Measurements from ENCODE around the gene ADORA2B.

ADORA2B gene

DNA sequence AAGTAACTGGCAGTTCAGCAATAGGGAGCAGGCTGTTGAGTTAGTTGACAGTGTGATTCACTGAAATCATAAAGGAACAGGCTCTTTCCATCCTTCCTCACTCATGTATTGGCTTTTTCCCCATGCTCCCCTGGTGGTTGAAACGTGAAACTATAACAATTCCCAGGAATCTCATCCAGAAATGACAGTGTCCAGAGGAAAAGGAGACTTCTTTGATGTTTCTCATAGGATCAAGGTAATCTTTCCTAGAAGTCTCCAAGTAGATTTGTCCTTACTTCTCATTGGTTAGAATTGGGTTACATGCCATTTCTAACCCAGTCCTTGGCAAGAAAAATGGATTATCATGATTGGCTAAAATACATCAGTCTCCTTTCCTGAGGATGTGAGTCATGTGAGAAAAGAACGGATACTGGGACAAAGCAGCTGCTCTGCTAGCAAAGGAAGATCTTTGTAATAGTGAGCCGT, 69.0 kb downstream of the ADORA2B start:
- peaks cover 2% of the 10 kb centered on the region; the same call in 1 of the 2 replicates for H3K4me1 ChIP-seq (ENCODE audit: control insufficient read depth, insufficient read depth, low read length)
- TF ChIP-seq MZF1 (tag by site-specific recombination; IDR thresholded peaks at IDR 0.05; ENCODE audit: borderline replicate concordance), result no peak
- TF ChIP-seq ZNF707 (tag by site-specific recombination; IDR thresholded peaks at IDR 0.05), result no peak
- TF ChIP-seq ZNF514 (tag by site-specific recombination; IDR thresholded peaks at IDR 0.05), result no peak
- TF ChIP-seq ZNF155 (tag by site-specific recombination; IDR thresholded peaks at IDR 0.05), result no peak
- no peak for TF ChIP-seq MEIS1 (CRISPR knock-in tag; IDR thresholded peaks at IDR 0.05; ENCODE audit: borderline replicate concordance)
- TF ChIP-seq ZNF112 (tag by site-specific recombination; IDR thresholded peaks at IDR 0.05), result no peak
- TF ChIP-seq, protein P1, sequence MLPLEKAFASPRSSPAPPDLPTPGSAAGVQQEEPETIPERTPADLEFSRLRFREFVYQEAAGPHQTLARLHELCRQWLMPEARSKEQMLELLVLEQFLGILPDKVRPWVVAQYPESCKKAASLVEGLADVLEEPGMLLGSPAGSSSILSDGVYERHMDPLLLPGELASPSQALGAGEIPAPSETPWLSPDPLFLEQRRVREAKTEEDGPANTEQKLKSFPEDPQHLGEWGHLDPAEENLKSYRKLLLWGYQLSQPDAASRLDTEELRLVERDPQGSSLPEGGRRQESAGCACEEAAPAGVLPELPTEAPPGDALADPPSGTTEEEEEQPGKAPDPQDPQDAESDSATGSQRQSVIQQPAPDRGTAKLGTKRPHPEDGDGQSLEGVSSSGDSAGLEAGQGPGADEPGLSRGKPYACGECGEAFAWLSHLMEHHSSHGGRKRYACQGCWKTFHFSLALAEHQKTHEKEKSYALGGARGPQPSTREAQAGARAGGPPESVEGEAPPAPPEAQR (tag by site-specific recombination; IDR thresholded peaks at IDR 0.05), result no peak
- no peak for TF ChIP-seq ZBTB20 (tag by site-specific recombination; IDR thresholded peaks at IDR 0.05)
- no peak for TF ChIP-seq SP2 (tag by site-specific recombination; IDR thresholded peaks at IDR 0.05)
- TF ChIP-seq ZNF214 (tag by site-specific recombination; IDR thresholded peaks at IDR 0.05; ENCODE audit: borderline replicate concordance), result no peak
- TF ChIP-seq, protein P2, sequence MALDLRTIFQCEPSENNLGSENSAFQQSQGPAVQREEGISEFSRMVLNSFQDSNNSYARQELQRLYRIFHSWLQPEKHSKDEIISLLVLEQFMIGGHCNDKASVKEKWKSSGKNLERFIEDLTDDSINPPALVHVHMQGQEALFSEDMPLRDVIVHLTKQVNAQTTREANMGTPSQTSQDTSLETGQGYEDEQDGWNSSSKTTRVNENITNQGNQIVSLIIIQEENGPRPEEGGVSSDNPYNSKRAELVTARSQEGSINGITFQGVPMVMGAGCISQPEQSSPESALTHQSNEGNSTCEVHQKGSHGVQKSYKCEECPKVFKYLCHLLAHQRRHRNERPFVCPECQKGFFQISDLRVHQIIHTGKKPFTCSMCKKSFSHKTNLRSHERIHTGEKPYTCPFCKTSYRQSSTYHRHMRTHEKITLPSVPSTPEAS (tag by site-specific recombination; IDR thresholded peaks at IDR 0.05), result no peak
- no peak for TF ChIP-seq GLI4 (tag by site-specific recombination; IDR thresholded peaks at IDR 0.05)
- no peak for TF ChIP-seq ZNF423 (tag by site-specific recombination; IDR thresholded peaks at IDR 0.05)
- no peak for TF ChIP-seq ZNF660 (tag by site-specific recombination; IDR thresholded peaks at IDR 0.05)
- TF ChIP-seq OSR2 (tag by site-specific recombination; IDR thresholded peaks at IDR 0.05), result no peak
- TF ChIP-seq, protein P3, sequence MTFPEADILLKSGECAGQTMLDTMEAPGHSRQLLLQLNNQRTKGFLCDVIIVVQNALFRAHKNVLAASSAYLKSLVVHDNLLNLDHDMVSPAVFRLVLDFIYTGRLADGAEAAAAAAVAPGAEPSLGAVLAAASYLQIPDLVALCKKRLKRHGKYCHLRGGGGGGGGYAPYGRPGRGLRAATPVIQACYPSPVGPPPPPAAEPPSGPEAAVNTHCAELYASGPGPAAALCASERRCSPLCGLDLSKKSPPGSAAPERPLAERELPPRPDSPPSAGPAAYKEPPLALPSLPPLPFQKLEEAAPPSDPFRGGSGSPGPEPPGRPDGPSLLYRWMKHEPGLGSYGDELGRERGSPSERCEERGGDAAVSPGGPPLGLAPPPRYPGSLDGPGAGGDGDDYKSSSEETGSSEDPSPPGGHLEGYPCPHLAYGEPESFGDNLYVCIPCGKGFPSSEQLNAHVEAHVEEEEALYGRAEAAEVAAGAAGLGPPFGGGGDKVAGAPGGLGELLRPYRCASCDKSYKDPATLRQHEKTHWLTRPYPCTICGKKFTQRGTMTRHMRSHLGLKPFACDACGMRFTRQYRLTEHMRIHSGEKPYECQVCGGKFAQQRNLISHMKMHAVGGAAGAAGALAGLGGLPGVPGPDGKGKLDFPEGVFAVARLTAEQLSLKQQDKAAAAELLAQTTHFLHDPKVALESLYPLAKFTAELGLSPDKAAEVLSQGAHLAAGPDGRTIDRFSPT (tag by site-specific recombination; IDR thresholded peaks at IDR 0.05), result no peak
- no peak for TF ChIP-seq ZNF561 (tag by site-specific recombination; IDR thresholded peaks at IDR 0.05; ENCODE audit: borderline replicate concordance)
- TF ChIP-seq ZNF843 (tag by site-specific recombination; IDR thresholded peaks at IDR 0.05), result no peak
- no peak for TF ChIP-seq SETDB1 (IDR thresholded peaks at IDR 0.05; ENCODE audit: insufficient read length, low read length)
- TF ChIP-seq ZNF221 (tag by site-specific recombination; IDR thresholded peaks at IDR 0.05; ENCODE audit: borderline replicate concordance), result no peak

DNA sequence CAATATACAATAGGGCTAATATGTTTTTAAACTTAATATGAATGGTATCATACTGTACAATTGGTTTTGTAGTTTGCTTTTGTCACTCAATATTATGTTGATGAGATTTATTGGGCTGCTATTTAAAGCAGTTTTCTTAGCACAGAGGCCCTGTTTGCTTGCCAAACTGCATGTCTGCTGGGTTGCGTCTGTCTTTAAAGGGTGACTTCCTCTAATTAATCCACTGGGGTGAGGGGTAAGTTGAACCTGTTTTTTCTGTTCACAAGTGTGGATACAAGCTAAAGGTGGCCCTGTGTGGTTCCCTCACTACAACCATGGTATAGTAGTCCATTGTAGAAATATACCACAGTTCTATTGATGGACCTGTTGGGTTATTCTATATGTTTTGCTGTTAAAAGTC, 74.4 kb downstream of the ADORA2B start:
- peaks cover 74 to 94% of the 10 kb centered on the region in 2 experiments for H3K36me3 ChIP-seq (ENCODE audit: control insufficient read depth in 2 of 2, insufficient read depth in 1 of 2, low read length in 2 of 2)
- CTCF ChIA-PET, result no interaction called here
- POLR2A ChIA-PET, result no interaction called here
- TF ChIP-seq ZEB2 (tag by site-specific recombination; IDR thresholded peaks at IDR 0.05) (no peak), ZNF354C (tag by site-specific recombination; IDR thresholded peaks at IDR 0.05; ENCODE audit: borderline replicate concordance, low read depth) (no peak), ZNF571 (tag by site-specific recombination; IDR thresholded peaks at IDR 0.05) (no peak), ZNF701 (tag by site-specific recombination; IDR thresholded peaks at IDR 0.05) (no peak), ZNF292 (tag by site-specific recombination; IDR thresholded peaks at IDR 0.05; ENCODE audit: borderline replicate concordance, low read depth) (no peak)
- TF ChIP-seq, protein P4, sequence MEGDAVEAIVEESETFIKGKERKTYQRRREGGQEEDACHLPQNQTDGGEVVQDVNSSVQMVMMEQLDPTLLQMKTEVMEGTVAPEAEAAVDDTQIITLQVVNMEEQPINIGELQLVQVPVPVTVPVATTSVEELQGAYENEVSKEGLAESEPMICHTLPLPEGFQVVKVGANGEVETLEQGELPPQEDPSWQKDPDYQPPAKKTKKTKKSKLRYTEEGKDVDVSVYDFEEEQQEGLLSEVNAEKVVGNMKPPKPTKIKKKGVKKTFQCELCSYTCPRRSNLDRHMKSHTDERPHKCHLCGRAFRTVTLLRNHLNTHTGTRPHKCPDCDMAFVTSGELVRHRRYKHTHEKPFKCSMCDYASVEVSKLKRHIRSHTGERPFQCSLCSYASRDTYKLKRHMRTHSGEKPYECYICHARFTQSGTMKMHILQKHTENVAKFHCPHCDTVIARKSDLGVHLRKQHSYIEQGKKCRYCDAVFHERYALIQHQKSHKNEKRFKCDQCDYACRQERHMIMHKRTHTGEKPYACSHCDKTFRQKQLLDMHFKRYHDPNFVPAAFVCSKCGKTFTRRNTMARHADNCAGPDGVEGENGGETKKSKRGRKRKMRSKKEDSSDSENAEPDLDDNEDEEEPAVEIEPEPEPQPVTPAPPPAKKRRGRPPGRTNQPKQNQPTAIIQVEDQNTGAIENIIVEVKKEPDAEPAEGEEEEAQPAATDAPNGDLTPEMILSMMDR (tag by site-specific recombination; IDR thresholded peaks at IDR 0.05), result no peak
- TF ChIP-seq, protein P2 (tag by site-specific recombination; IDR thresholded peaks at IDR 0.05), result no peak
- TF ChIP-seq, protein P5, sequence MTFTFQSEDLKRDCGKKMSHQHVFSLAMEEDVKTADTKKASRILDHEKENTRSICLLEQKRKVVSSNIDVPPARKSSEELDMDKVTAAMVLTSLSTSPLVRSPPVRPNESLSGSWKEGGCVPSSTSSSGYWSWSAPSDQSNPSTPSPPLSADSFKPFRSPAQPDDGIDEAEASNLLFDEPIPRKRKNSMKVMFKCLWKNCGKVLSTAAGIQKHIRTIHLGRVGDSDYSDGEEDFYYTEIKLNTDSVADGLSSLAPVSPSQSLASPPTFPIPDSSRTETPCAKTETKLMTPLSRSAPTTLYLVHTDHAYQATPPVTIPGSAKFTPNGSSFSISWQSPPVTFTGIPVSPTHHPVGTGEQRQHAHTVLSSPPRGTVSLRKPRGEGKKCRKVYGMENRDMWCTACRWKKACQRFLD (tag by site-specific recombination; IDR thresholded peaks at IDR 0.05), result no peak

More for the DNA sequence above, 69.0 kb downstream of the ADORA2B start:
- Histone ChIP-seq H3K4me3 (ENCODE audit: low read depth, low read length) (no peak overlapping the region), H3K27ac (ENCODE audit: extremely low read depth, low read depth, low read length) (no peak overlapping the region), H3K9me3 (ENCODE audit: control insufficient read depth, insufficient read depth, low read depth, low read length) (no peaks in the 10 kb centered on the region), H3K36me3 (ENCODE audit: control insufficient read depth in 2 of 2, insufficient read depth in 1 of 2, low read length in 2 of 2) (peaks cover 74 to 88% of the 10 kb centered on the region in 2 experiments)
- POLR2A ChIA-PET, result interaction anchor here (3.1 kb wide), 1 partner anchor 14 kb away, joined by 14 read pairs; the partner anchor contains the start of genes TTC19 and ZSWIM7
- CTCF ChIA-PET, result interaction anchor here (0.9 to 1.8 kb wide), 3 partner anchors 9 to 186 kb away, joined by 3 to 5 read pairs (median 4); partner anchors contain the start of genes TTC19 and ZSWIM7

More for the DNA sequence above, 74.4 kb downstream of the ADORA2B start:
- Histone ChIP-seq H3K9me3 (ENCODE audit: control insufficient read depth, insufficient read depth, low read depth, low read length) (no peaks in the 10 kb centered on the region), H3K4me3 (ENCODE audit: low read depth, low read length) (no peak overlapping the region), H3K27ac (ENCODE audit: extremely low read depth, low read depth, low read length) (no peak overlapping the region), H3K4me1 (ENCODE audit: control insufficient read depth, insufficient read depth, low read length) (no peaks in the 10 kb centered on the region)

Measured in HEK293 (cell line).